HG03439 (cell line): Measurements from ENCODE around the gene SLC36A1.
"Not testable (repeated sequence)": the region's sequence is repeated elsewhere in the genome, so short reads cannot be mapped to it uniquely, and the experiment has no call there.

ENCODE experiments used
- ATAC-seq: cut with Tn5 transposase; IDR thresholded peaks from one replicate; pipeline ENCODE4 v1.9.1; 2021; ENCODE audit warnings: mild to moderate bottlenecking, moderate library complexity; ENCODE audit not compliant: unreplicated experiment

The SLC36A1 gene

DNA sequence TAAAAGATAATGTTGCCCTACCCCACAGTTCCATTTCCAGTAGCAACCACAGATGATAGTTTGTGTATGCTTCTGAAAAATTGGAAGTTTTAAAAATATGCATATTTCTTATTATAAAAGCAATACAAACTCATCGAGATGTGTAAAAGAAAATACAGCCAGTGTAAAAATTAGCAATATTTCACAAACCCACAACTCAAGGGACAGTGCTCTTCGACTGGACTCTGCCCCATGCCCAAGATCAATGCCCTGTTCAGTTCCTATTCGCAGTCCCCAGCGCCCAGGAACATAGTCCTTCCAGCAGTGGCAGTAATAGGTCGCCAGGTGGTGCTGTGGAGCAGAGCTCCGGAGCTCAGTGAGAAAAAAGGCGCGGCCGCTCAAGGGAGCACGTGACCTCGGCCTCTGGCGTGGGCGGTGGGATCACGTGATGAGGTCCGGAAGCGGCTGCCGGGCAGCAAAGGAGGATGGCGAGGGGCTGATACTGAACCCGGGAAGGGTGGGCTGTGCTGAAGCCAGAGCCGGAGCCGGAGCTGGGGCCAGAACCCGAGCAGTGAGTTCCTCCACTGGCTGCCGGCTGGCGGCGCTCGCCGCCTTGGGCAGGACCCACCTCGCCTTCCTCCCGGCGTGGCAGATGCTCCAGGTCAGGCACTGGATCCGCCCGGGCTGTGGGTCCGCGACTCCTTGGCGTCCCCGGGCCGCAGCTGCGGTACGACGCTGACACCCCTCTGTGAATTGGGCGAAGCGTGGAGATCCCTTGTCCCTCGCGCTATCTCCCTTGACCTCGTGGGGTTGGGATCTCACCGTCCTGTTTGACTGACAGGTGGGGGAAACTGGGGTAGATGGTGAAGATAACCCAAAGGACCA is at the start of gene SLC36A1:
Gene SLC36A1, plus strand, starts transcription at position 430 of the 864 bp plus-strand sequence. CDS start 11,190 bp downstream, outside the sequence.
- peak; percentile 89 for ATAC-seq

DNA sequence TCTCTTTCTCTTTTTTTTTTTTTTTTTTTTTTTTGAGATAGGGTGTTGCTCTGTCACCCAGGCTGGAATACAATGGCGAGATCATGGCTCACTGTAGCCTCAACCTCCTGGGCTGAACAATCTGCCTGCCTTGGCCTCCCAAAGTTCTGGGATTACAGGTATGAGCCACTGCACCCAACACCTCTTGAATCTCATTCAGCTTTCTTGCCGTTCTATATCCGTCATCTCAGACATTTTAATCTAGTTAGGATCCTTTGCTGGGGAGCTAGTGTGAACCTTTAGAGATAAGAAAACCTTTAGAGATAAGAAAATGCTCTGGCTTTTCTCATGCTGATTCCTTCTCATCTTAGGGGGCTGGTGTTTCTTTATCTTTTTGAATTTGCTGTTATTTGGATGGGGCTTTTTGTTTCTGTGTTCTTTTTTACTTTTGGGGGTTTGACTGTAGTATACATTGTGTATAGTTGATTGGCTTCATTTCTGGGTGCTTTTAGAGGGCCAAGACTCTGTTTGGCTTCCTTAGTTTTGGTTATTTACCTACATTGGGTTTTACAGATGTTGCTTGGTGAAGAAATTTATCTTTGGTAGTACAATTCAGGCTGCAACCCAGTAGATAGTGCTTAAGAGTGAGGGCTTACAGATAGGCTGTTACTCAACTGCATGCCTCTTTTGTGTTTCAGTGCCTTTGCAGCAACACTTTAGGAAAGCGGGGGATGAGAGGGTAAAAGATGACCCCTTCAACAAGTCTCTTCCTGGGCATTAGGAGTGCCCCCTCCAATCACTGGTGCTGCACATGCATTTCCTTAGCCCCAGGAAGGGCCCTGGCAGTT is 41.9 kb upstream of the SLC36A1 start:
- ATAC-seq = no peak

DNA sequence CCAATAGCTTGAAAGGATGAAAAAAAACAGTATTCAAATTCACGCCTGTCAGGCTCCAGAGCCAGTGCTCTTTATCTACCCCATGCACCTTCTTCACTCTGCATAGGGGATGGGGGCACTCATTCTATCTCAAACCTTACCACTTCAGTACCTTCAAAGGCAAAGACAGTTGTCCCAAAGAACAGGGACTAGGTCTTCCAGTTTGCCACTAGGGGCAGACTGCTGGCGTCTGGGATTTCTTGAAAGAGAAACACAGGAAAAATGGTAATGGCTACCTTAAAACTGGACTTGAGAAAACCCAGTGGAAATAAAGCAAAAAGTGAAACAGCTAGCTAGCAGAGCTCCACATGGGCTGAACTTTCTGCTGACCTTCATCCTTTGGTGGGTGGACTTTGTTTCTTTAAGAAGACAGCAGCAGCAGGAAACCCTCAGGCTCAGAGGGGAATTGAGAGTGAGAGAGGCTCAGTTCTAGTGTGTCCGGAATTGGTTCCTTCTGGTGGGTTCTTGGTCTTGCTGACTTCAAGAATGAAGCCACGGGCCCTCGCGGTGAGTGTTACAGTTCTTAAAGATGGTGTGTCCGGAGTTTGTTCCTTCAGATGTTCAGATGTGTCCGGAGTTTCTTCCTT is 41.0 kb upstream of the SLC36A1 start:
- no peak for ATAC-seq

DNA sequence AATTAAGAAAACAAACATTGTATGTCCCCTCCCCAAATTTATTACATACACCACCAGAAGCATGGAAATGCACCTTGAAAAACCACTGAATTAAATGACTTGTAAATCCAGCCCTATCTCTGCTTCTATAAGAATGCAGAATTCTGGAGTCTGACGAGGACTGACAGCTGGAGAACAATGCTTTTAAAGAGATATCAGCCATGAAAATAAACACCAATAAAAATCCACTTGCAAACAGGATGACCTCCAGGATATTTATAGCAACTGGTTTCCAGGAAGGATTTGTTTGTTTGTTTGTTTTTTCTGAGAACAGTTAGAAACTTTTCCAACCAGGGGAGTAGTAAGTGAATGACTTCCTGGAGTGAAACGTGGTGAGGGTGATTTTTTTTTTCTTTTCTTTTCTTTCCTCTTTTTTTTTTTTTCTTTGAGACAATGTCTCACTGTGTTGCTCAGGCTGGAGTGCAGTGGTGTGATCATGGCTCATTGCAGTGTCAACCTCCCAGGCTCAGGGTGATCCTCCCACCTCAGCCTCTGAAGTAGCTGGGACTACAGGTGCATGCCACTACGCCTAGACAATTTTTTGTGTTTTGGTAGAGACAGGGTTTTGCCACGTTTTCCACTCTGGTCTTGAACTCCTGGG is 38.7 kb upstream of the SLC36A1 start:
- ATAC-seq = no peak

DNA sequence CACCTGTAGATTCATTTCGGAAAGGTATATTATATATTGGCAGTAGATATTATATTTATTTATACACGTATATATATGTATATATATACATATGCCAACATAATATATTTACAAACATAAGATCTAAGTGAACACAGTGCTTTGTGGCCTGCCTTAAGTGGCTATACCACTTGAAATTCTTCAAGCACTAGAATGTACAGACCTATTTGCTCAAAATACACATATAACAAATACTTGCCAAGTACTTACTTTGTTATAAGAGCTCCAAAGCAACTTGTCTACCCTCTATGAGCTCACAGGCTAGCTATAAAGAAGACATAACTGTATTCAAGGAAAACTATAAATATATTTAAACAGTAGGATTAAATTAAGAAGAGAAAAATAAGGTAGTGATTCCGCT is 33.6 kb upstream of the SLC36A1 start:
- ATAC-seq = no peak

DNA sequence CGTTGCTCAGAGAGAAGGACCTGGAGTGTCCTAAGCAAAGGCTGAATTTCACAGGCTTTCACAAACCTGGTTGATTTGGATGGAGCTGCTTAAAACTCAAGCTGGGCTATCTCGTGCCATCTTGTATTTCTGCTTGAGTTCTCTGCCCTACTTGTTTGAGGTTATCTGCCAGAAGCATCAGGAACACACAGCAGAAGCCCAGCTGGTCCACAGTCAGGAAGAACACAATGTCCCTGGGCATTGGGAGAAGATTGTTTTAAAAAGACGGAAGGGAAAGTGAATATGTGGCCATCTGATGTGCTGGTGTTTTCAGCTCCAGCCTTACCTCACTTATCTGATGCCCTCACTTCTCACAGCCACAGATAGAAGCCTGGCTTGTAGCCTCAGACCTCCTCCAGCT is 32.9 kb upstream of the SLC36A1 start:
- ATAC-seq = no peak

DNA sequence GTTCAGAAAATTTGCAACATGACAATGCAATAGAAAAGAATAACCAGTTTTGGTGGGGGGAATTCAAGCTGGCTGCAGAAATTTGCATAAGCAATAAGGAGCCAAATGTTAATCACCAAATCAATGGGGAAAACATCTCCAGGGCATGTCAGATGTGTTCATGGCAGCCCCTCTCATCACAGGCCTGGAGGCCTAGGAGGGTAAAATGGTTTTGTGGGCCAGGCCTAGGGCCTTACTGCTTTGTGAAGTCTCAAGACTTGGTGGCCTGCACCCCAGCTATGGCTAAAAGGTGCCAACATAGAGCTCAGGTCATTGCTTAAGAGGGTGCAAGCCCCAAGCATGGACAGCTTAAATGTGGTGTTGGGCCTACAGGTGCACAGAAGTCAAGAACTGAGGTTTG is 29.7 kb upstream of the SLC36A1 start:
- ATAC-seq = no peak

DNA sequence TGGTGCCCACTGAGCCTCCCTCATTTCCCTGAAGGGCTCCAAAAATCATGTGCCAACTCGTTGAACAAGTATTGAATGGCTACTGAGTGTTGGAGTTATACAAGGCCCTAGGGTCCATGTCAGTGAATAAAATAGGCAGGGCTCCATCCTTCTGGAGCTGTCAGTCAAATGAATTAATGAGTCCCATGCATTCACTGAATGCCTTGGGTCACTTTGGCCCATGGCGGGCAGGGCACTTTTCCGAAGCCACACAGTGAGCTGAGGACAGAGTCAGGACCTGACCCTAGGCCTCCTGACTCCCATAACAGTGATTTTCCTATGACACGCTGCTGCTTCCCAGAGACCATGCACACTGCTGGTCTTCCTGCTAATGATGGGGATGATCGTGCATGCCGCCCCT is 27.3 kb upstream of the SLC36A1 start:
- ATAC-seq = no peak

DNA sequence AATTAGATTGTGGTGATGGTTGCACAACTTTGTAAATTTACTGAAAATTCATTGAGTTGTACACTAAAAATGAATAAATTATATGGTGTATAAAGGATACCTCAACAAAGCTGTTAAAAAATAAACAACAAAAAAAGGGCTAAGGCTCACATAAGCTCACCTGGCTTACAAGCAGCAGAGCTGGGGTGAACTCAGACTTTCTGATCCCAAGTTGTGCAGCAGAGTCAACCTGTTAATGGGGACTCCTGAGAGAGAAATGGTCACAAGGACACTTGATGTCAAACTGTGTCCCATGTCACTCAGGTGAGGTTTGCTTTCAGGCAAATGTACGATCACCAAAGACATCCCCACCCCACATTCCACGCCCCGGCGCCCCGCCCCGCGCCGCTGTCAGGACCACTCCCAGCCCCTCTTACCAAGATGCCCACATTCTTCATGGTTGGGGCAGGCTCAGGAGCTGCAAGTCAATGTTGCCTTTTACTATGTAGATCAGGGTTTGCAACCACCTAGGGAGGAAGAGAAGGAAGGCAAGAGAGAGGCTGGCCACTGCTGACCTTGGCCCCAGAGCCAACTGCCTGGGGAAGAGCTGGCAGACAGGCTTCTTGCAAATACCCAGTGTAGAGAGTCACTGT is 22.4 kb upstream of the SLC36A1 start:
- ATAC-seq = no peak

DNA sequence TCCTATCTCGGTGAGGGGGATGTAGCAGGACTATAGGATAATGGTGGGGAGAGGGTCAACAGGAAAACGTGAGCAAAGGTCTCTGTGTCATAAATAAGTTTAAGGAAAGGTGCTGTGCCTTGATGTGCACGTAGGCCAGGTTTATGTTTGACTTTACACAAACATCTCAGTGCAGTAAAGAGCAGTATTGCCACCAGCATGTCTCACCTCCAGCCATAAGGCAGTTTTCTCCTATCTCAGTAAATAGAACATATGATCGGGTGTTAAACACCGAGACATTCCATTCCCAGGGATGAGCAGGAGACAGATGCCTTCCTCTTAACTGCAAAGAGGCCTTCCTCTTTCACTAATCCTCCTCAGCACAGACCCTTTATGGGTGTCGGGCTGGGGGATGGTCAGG is 21.1 kb upstream of the SLC36A1 start:
- not testable (repeated sequence) for ATAC-seq

DNA sequence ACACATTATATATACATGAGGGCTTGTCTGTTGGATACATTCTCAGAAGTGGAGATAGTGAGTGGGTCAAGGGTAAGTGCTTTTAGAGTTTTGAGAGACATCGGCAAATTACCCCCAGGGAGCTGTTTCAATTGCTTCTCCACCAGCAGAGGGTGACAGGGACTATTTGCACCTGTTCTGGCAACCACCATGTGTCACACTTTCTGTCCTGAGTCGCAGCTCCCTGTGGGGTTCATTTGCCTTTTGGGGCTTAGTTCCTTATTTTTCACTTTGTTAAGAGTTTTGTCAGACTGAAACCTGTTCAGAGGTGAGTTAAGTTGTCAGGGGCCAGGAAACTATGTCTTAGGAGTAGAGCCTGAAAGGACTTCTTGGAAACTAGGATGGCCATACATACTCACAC is 20.1 kb upstream of the SLC36A1 start:
- ATAC-seq = peak; percentile 97

DNA sequence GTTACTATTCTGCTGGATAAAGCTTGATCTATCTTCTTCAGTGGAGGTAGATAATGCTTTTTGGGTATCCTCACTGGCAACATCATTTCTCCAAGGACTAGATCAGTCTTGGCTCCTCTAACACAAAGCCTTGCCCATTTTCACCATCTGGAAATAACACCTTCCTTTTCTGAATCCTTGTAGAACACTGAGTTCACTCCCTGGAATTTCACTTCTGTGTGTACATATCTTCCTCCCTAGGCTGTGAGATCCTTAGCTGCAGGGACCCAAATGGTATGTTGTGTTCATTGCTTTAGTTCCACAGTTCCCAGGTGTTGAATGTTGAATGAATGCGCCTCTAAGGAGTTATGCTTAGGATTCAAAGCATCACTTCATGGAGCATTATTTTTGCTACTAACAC is 16.7 kb upstream of the SLC36A1 start:
- ATAC-seq = no peak

DNA sequence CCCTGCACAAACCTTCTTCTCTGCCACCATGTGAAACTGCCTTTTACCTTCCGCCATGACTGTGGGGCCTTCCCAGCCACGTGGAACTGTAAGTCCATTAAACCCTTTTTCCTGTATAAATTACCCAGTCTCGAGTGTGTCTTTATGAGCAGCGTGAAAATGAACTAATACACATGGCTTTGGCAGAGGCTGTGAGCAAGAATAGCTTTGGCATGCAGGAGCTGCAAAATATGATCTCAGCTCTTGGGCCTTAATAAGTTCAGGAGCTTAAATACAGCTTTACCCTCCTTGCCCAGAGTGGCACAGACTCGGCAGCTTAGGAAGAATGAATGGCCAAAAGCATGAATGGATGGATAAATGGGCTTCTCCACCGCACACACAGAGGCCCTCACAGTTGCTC is 15.7 kb upstream of the SLC36A1 start:
- ATAC-seq = no peak

DNA sequence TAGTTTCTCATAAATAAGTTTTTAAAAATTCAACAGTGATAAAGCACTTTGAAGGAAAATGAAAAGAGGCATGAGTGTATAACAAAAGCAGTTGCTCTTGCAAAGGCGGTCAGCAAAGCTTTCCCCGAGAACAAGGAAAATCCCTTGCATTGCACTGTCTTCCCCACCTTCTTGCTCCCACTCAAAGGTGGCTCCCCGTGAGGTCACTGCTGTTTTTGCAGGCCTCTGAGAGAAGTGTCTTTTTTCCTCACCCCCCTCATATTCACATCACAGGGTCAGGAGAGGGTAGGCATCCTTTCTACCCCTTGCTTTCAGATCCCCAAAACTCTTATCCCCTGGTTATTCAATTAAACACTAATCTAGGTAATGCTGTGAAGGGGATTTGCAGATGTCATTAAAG is 15.2 kb upstream of the SLC36A1 start:
- no peak for ATAC-seq

DNA sequence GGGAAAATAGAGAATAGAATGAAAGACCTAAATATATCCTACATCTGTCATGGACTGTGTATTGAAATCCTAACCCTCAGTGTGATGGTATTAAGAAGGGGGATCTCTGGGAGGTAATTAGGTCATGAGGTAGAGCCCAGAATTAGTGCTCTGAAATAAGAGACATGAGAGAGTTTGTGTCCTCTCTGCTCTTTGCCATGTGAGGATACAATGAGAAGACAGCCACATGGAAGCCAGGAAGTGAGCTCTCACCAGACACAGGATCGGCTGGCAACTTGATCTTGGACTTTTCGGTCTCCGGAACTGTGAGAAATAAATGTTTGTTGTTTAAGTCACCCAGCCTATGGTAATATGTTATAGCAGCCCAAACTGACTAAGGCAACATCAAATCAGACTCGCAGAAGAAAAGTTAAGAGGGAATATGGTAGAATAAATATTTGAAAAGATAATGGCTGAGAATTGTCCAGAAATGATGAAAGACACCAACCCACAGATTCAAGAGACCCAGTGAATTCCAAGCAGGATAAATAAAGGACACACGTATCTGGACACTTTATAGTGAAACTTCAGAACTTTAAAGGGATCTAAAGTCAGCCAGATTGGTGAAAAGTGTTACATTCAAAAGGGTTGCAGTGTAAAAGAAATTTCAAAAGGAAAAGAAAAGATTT is 12.7 kb upstream of the SLC36A1 start:
- no peak for ATAC-seq

DNA sequence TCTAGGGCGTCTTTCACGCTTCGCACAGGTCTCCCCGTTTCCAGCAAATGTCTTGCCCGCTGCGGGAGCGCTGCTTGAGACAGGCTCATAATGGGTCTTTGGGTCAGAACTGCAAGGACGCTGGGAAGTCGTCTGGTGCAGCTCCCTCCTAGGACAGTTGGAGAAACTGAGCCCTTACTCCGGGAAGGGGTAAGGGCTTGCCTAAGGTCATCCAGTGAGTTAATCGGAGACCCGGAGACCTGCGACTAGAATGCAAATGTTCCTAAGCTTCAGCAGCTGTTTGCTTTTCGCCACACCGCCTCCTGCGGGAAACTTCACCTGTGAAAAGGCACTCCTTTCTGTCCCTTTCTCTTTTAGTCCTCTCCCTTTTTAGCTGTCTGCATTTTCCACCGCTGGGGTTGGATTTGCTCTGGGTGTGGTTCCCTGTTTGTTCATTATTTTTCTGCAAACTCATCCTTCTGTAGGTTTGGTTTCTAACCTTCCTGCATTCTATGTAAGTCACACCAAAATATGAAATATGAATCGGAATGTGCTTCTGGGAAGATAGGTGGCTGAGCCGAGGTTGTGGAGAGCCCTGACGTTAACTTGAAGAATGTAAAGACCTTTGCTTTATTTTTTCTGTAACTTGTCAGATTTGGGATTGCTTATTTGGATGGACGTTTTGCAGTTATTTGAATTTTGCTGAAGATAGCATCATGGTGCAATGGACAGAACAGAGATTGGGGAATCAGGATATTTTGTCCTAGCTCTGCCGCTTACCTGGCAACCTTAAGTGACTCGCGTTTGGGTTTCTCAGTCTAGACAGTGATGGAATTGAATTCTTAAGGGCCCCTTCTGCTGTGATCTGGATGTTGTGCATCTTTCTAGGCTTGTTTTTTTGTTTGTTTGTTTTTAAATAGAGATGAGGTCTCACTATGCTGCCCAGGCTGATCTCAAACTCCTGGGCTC is 909 bp downstream of the SLC36A1 start:
- ATAC-seq = no peak

DNA sequence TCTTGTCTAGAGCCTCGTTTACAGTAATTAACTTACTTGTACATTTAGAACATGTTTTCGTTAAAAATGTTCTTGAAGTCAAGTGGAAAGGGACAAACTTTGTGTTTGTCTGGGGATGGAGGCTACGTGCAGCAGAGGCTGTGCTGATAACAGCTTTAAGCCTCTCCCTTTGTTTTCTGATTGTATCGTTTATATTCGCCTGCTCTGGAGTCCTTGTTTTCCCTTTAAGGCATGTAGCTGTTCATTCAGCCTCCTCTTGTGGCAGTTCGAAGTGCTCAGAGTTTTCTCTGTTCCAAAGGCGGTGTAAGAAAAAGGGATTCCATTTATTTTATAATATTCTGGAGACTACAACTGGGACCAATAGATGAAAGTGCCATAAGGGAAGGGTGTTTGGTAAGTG is 1.9 kb downstream of the SLC36A1 start:
- no peak for ATAC-seq

DNA sequence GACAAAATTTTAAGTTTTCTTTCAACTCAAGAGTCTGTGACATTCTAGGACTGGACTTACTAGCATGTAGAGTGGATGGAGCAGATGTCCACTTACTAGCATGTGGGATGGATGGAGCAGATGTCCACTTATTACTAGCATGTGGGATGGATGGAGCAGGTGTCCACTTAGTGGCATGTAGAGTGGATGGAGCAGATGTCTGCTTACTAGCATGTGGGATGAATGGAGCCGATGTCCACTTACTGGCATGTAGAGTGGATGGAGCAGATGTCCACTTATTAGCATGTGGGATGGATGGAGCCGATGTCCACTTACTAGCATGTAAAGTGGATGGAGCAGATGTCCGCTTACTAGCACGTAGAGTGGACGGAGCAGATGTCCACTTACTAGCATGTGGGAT is 2.4 kb downstream of the SLC36A1 start:
- no peak for ATAC-seq

DNA sequence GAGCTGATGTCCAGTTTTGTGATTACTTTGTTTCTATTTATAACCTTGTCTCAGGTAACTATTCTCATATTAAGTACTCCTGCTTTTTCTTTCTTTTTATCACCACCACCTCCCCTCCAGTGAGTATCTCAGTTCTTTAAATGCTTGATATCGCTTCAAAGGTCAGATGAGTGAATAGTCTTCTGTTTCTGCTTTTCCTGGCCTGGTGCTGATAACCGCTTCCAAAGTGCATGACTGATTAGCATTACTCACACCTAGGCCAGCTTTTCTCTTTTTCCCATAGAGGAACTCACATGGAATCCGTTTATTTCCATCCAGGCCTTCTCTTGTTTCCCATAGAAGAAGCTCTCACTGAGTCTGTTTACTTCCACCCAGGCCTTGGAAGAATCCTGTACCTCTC is 3.2 kb downstream of the SLC36A1 start:
- ATAC-seq = no peak
